Non-pigmented ciliary epithelial cell (primary cell): ENCODE measurements around the gene HOXD13.

Experiments used
- DNase-seq: peaks from one replicate; pipeline ENCODE4 v3.0.0-alpha.2; 2010; ENCODE audit warnings: low read depth

HOXD13 gene

GRCh38 chr2:176095421-176095820, 2.9 kb downstream of the HOXD13 start:
- DNase-seq, result no peak

- no peak for DNase-seq
These were observed 3.9 kb downstream of the HOXD13 start for GRCh38 chr2:176096243-176096985.

GRCh38 chr2:176096986-176097819, 4.7 kb downstream of the HOXD13 start:
- DNase-seq, result no peak

- no peak for DNase-seq
These were observed 5.4 kb downstream of the HOXD13 start for GRCh38 chr2:176097820-176098365.

- no peak for DNase-seq
These were observed 6.0 kb downstream of the HOXD13 start for GRCh38 chr2:176098366-176099158.

GRCh38 chr2:176099159-176099727, 6.7 kb downstream of the HOXD13 start:
- no peak for DNase-seq

- no peak for DNase-seq
These were observed 7.4 kb downstream of the HOXD13 start, which contains the start of gene HOXD12 for GRCh38 chr2:176099728-176100546. Gene HOXD12 (plus strand): TSS chr2:176099795. CDS start chr2:176099802, 7 bp downstream.

- DNase-seq, result no peak
These were observed 8.1 kb downstream of the HOXD13 start for GRCh38 chr2:176100547-176101140.

- no peak for DNase-seq
These were observed 8.8 kb downstream of the HOXD13 start for GRCh38 chr2:176101216-176101830.

GRCh38 chr2:176101842-176102241, 9.3 kb downstream of the HOXD13 start:
- no peak for DNase-seq

- DNase-seq, result no peak
These were observed 9.9 kb downstream of the HOXD13 start for GRCh38 chr2:176102309-176102866.

- DNase-seq, result no peak
These were observed 10.7 kb downstream of the HOXD13 start for GRCh38 chr2:176103194-176103593.

GRCh38 chr2:176103742-176104315, 11.3 kb downstream of the HOXD13 start:
- no peak for DNase-seq

- DNase-seq, result no peak
These were observed 12.0 kb downstream of the HOXD13 start for GRCh38 chr2:176104316-176105077.

GRCh38 chr2:176105078-176105729, 12.7 kb downstream of the HOXD13 start:
- no peak for DNase-seq

- no peak for DNase-seq
These were observed 13.4 kb downstream of the HOXD13 start for GRCh38 chr2:176105730-176106580.
